SK-N-SH (cell line): ENCODE results near the gene BTLA. TPM values are rescaled to one million over a fixed set of nuclear protein-coding genes. Genes with fewer than 3 reads are reported as not detected.
A peak's percentile ranks its signal among the peaks of the same experiment; 100 is the strongest.

Experiments
- CTCF ChIA-PET: fragments of 300-600, 350-600 bp; formaldehyde crosslinking; extraction: SDS; loops from one replicate; lab custom pipeline; 2021; lab: Yijun Ruan, JAX
- POLR2A ChIA-PET: fragments of 350-600 bp; sonication (Branson Sonifier 250); formaldehyde crosslinking; extraction: SDS; loops from one replicate; lab custom pipeline; 2020; ENCODE audit warnings: antibody characterized with exemption, inconsistent platforms; lab: Yijun Ruan, JAX
- DNase-seq: peaks from one replicate; pipeline ENCODE4 v3.0.0; 2012
- H2AFZ ChIP-seq: fragments of 200-600 bp; sonication (generic); 2 replicates; pipeline ENCODE4 v1.8.1; 2016; ENCODE audit warnings: antibody characterized with exemption, mild to moderate bottlenecking, low read depth
- H3F3A ChIP-seq: fragments of 200-600 bp; sonication (generic); replicated peaks from 2 replicates; pipeline ENCODE3; 2016; ENCODE audit warnings: antibody characterized with exemption, mild to moderate bottlenecking; ENCODE audit not compliant: insufficient read depth
- H3K27ac ChIP-seq, 2 experiments: fragments of 200-500 bp in 1 of 2; fragments of 200-600 bp in 1 of 2; sonication (Bioruptor generic) in 1 of 2; sonication (generic), shearing (Covaris generic) in 1 of 2; 2 replicates each; pipeline versions ENCODE4 v1.5.1 to v1.6.1; 2014 to 2016; ENCODE audit warnings: low read depth in 2 of 2, inconsistent platforms in 1 of 2, low read length in 1 of 2, mild to moderate bottlenecking in 1 of 2, mixed read lengths in 1 of 2
- H3K27me3 ChIP-seq: fragments of 200-600 bp; sonication (generic), shearing (Covaris generic); 2 replicates; pipeline ENCODE4 v1.6.1; 2016; ENCODE audit warnings: mixed run types; ENCODE audit not compliant: insufficient read depth
- H3K36me3 ChIP-seq, 2 experiments: fragments of 200-500 bp in 1 of 2; fragments of 200-600 bp in 1 of 2; sonication (Bioruptor generic) in 1 of 2; sonication (generic) in 1 of 2; replicated peaks in 1 of 2; 2 replicates each; pipeline versions ENCODE3 to v1.5.1; 2014 to 2016; ENCODE audit warnings: low read length in 1 of 2, mild to moderate bottlenecking in 1 of 2; ENCODE audit not compliant: insufficient read depth in 2 of 2, control insufficient read depth in 1 of 2
- H3K4me1 ChIP-seq, 2 experiments: fragments of 200-500 bp in 1 of 2; fragments of 200-600 bp in 1 of 2; sonication (Bioruptor generic) in 1 of 2; sonication (generic), shearing (Covaris generic) in 1 of 2; 2 replicates each; pipeline versions ENCODE4 v1.5.1 to v1.6.1; 2014 to 2016; ENCODE audit warnings: low read depth in 1 of 2, low read length in 1 of 2, mixed run types in 1 of 2; ENCODE audit not compliant: insufficient read depth in 2 of 2, control insufficient read depth in 1 of 2
- H3K4me2 ChIP-seq: fragments of 200-600 bp; sonication (generic), shearing (Covaris generic); 2 replicates; pipeline ENCODE4 v1.6.1; 2017; ENCODE audit warnings: mixed run types
- H3K4me3 ChIP-seq, 2 experiments: fragments of 200-500 bp in 1 of 2; fragments of 200-600 bp in 1 of 2; sonication (Bioruptor generic) in 1 of 2; sonication (generic), shearing (Covaris generic) in 1 of 2; 2 replicates each; pipeline versions ENCODE4 v1.5.1 to v1.8.1; 2014 to 2016; ENCODE audit warnings: low read depth in 2 of 2, inconsistent platforms in 1 of 2, low read length in 1 of 2, mild to moderate bottlenecking in 1 of 2, mixed read lengths in 1 of 2, moderate library complexity in 1 of 2
- H3K79me2 ChIP-seq: fragments of 200-600 bp; sonication (generic); 2 replicates; pipeline ENCODE4 v1.8.1; 2017; ENCODE audit warnings: mild to moderate bottlenecking; ENCODE audit not compliant: insufficient read depth
- H3K9ac ChIP-seq: fragments of 200-600 bp; sonication (generic); 2 replicates; pipeline ENCODE4 v1.6.1; 2017; ENCODE audit warnings: mixed run types
- H3K9me2 ChIP-seq: fragments of 200-600 bp; sonication (generic); 2 replicates; pipeline ENCODE4 v1.6.1; 2017; ENCODE audit warnings: mixed run types
- H3K9me3 ChIP-seq: fragments of 200-600 bp; sonication (generic); 2 replicates; pipeline ENCODE4 v1.6.1; 2017; ENCODE audit warnings: mixed run types, mild to moderate bottlenecking, moderate library complexity
- H4K20me1 ChIP-seq: fragments of 200-600 bp; sonication (generic); 2 replicates; pipeline ENCODE4 v1.6.1; 2017; ENCODE audit warnings: mild to moderate bottlenecking, mixed run types; ENCODE audit not compliant: insufficient read depth
- CTCF ChIP-seq: fragments of 200-600 bp; sonication (generic); IDR thresholded peaks from 2 replicates; pipeline ENCODE4 v1.6.1; 2017; ENCODE audit warnings: antibody characterized with exemption, mild to moderate bottlenecking, moderate library complexity
- EP300 ChIP-seq, 2 experiments: IDR thresholded peaks; 2 replicates each; pipeline versions ENCODE4 v1.4.0 to v1.6.1; 2012; ENCODE audit warnings: borderline replicate concordance in 1 of 2, low read depth in 1 of 2, low read length in 1 of 2
- EZH2phosphoT487 ChIP-seq: fragments of 200-600 bp; sonication (generic); IDR thresholded peaks from 2 replicates; pipeline ENCODE4 v1.6.1; 2017; ENCODE audit warnings: low read depth, mixed run types, mild to moderate bottlenecking, antibody characterized with exemption, moderate library complexity, borderline replicate concordance
- GATA2 ChIP-seq: sonication (generic); formaldehyde crosslinking; IDR thresholded peaks from 2 replicates; pipeline ENCODE4 v1.5.0; 2020; ENCODE audit warnings: mild to moderate bottlenecking, missing genetic modification reagents
- NRF1 ChIP-seq: IDR thresholded peaks from 2 replicates; pipeline ENCODE4 v1.6.1; 2012; ENCODE audit warnings: low read depth, mild to moderate bottlenecking, low read length
- RAD21 ChIP-seq: IDR thresholded peaks from 2 replicates; pipeline ENCODE4 v1.6.1; 2012; ENCODE audit warnings: mild to moderate bottlenecking, low read length
- RFX5 ChIP-seq: IDR thresholded peaks from 2 replicates; pipeline ENCODE4 v1.6.1; 2012; ENCODE audit warnings: mild to moderate bottlenecking, improper control_type of control experiment, low read length
- SIN3A ChIP-seq: IDR thresholded peaks from 2 replicates; pipeline ENCODE4 v1.6.1; 2012; ENCODE audit warnings: low read depth, mild to moderate bottlenecking, low read length, moderate library complexity, borderline replicate concordance
- SMC3 ChIP-seq: IDR thresholded peaks from 2 replicates; pipeline ENCODE4 v1.6.1; 2012; ENCODE audit warnings: low read depth, low read length, improper control_type of control experiment
- YY1 ChIP-seq: IDR thresholded peaks from 2 replicates; pipeline ENCODE4 v1.4.0; 2012; ENCODE audit warnings: low read depth, mild to moderate bottlenecking
- WGBS: methylation state at CpG from one replicate; pipeline ENCODE4 v1.1.6; 2017; ENCODE audit warnings: low lambda C conversion rate; 5-methylcytosine and 5-hydroxymethylcytosine counted together
- polyA plus RNA-seq, 3 experiments: library from polyadenylated mRNA; depleted of rRNA; stranded (reverse); fragments of >200 nt; gene quantifications; 2 replicates each; pipeline ENCODE4 v1.2.3, GENCODE V29; 2012
- TF ChIP-seq, protein P1 (sequence below): IDR thresholded peaks from 2 replicates; pipeline ENCODE4 v1.4.0; 2012; ENCODE audit warnings: low read depth, borderline replicate concordance
- TF ChIP-seq, protein P2 (sequence below): IDR thresholded peaks from 2 replicates; pipeline ENCODE4 v1.4.0; 2012; ENCODE audit warnings: low read depth
- TF ChIP-seq, protein P3 (sequence below): fragments of 150-350 bp; IDR thresholded peaks from 2 replicates; pipeline ENCODE4 v1.6.1; 2016; ENCODE audit warnings: mild to moderate bottlenecking, low read depth, low read length

Gene BTLA
- polyA plus RNA-seq, 1 of the 3 experiments (the other 2 are of a cell fraction) = not detected

DNA sequence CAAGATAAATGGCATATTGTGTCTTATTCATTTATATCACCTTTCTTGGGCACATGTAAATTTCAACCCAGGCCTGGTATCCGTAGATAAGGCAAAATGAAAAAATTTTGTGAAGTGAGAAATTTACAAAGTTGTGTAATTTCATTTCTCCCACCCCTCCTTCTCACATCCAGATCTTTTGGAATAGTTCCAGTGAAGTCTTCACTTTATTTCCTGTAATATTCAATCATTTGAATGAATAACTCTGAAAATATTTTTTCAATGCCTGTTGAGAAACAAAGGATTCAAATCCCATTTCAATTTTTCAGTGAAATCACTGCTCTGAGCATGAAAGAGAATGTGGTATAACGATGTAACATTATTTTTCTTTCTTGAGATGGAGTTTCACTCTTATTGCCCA lies 53.4 kb downstream of the BTLA start:
- H3K9me2 ChIP-seq = no peaks in the 10 kb centered on the region
- POLR2A ChIA-PET = no interaction called here
- TF ChIP-seq, protein P1, sequence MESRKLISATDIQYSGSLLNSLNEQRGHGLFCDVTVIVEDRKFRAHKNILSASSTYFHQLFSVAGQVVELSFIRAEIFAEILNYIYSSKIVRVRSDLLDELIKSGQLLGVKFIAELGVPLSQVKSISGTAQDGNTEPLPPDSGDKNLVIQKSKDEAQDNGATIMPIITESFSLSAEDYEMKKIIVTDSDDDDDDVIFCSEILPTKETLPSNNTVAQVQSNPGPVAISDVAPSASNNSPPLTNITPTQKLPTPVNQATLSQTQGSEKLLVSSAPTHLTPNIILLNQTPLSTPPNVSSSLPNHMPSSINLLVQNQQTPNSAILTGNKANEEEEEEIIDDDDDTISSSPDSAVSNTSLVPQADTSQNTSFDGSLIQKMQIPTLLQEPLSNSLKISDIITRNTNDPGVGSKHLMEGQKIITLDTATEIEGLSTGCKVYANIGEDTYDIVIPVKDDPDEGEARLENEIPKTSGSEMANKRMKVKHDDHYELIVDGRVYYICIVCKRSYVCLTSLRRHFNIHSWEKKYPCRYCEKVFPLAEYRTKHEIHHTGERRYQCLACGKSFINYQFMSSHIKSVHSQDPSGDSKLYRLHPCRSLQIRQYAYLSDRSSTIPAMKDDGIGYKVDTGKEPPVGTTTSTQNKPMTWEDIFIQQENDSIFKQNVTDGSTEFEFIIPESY = no peak
- TF ChIP-seq YY1 (no peak), NRF1 (no peak)
- TF ChIP-seq, all 33 proteins: peak for 0

GRCh38 chr3:112437146-112438022 lies 61.9 kb downstream of the BTLA start:
- peak; percentile 42; the same call in 1 of the 2 replicates for TF ChIP-seq RAD21
- TF ChIP-seq RFX5 = no peak
- TF ChIP-seq, protein P2, sequence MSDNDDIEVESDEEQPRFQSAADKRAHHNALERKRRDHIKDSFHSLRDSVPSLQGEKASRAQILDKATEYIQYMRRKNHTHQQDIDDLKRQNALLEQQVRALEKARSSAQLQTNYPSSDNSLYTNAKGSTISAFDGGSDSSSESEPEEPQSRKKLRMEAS = no peak
- TF ChIP-seq SIN3A = no peak
- TF ChIP-seq GATA2 (CRISPR knock-in tag) = no peak
- TF ChIP-seq EP300 (IDR thresholded peaks at IDR 0.05; ENCODE audit: borderline replicate concordance in 1 of 2, low read depth in 1 of 2, low read length in 1 of 2) = no peak
- peak; percentile 38 for TF ChIP-seq SMC3
- no peak for TF ChIP-seq EZH2phosphoT487
- TF ChIP-seq CTCF = peak; percentile 42
- TF ChIP-seq, protein P3, sequence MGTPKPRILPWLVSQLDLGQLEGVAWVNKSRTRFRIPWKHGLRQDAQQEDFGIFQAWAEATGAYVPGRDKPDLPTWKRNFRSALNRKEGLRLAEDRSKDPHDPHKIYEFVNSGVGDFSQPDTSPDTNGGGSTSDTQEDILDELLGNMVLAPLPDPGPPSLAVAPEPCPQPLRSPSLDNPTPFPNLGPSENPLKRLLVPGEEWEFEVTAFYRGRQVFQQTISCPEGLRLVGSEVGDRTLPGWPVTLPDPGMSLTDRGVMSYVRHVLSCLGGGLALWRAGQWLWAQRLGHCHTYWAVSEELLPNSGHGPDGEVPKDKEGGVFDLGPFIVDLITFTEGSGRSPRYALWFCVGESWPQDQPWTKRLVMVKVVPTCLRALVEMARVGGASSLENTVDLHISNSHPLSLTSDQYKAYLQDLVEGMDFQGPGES = no peak
- Histone ChIP-seq H3K4me1 (no peaks in the 10 kb centered on the region), H3F3A (no peaks in the 10 kb centered on the region), H3K27me3 (no peaks in the 10 kb centered on the region), H3K36me3 (no peaks in the 10 kb centered on the region), H4K20me1 (no peaks in the 10 kb centered on the region), H3K79me2 (no peaks in the 10 kb centered on the region), H3K4me2 (no peak overlapping the region), H3K9ac (no peak overlapping the region), H3K27ac (no peak overlapping the region), H2AFZ (no peak overlapping the region), H3K9me3 (no peaks in the 10 kb centered on the region), H3K9me2 (no peaks in the 10 kb centered on the region), H3K4me3 (no peak overlapping the region)
- 76% methylated on average over 6 of the region's 6 CpGs for WGBS
- POLR2A ChIA-PET = no interaction called here
- CTCF ChIA-PET = interaction anchor here (0.9 to 2.7 kb wide), 2 partner anchors 132 to 144 kb away, joined by 3 to 14 read pairs; partner anchors contain the start of gene SLC9C1
- DNase-seq = no peak

More for the DNA sequence above, 53.4 kb downstream of the BTLA start:
- Histone ChIP-seq H3K27me3 (no peaks in the 10 kb centered on the region), H3K4me3 (no peak overlapping the region), H3K4me2 (peak overlapping the region; percentile 17; the same call in 1 of the 2 replicates), H3K36me3 (no peaks in the 10 kb centered on the region), H3K79me2 (no peaks in the 10 kb centered on the region), H3K4me1 (peaks cover 2 to 17% of the 10 kb centered on the region in 2 experiments; a peak in 3 of 4 replicates), H3F3A (no peaks in the 10 kb centered on the region), H3K27ac (peak overlapping the region in 1 of 2 experiments; percentile 58; a peak in 2 of 4 replicates), H3K9ac (no peak overlapping the region), H3K9me3 (no peaks in the 10 kb centered on the region), H4K20me1 (no peaks in the 10 kb centered on the region), H2AFZ (0 out of 2 replicates have a peak overlapping the region, but pooled peaks have one; percentile 17)
- WGBS = 29% methylated on average over 2 of the region's 2 CpGs
- no peak for DNase-seq
- CTCF ChIA-PET = interaction anchor here (0.7 kb wide), 1 partner anchor 22 kb away, joined by 3 read pairs; no protein-coding TSS in a partner anchor
